Activated CD8-positive, alpha-beta memory T cell treated with anti-CD3 and anti-CD28 coated beads, Interleukin-2, amount 50 U/mL, for 4 hours (primary cell): ENCODE data around the gene SLC25A27.

Experiments used
- DNase-seq: peaks from one replicate; pipeline ENCODE4 v3.0.0-alpha.2; 2020

The SLC25A27 gene

DNA sequence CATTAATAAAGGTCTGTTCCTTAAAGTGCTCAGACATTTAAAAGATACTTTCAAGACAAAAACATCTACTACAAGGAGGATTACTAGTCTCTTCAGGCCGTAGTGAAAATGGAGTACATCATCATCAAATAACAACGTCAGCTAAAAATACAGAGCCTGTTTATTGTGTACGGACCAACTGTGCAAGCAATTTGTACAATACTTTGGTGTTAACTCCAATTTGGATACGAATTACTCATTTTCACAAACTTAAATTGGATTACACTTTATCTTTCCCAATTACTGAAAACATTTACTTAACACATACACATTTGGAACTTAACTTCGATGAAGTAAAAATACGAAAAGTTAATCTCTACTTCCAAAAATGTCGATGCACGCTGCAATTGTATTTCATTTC, 959 bp upstream of the SLC25A27 start:
- no peak for DNase-seq

- DNase-seq, result no peak
Observed at GRCh38 chr6:46652232-46652602, 558 bp upstream of the SLC25A27 start.

- no peak for DNase-seq
Observed at GRCh38 chr6:46653439-46654195, 842 bp downstream of the SLC25A27 start.

DNA sequence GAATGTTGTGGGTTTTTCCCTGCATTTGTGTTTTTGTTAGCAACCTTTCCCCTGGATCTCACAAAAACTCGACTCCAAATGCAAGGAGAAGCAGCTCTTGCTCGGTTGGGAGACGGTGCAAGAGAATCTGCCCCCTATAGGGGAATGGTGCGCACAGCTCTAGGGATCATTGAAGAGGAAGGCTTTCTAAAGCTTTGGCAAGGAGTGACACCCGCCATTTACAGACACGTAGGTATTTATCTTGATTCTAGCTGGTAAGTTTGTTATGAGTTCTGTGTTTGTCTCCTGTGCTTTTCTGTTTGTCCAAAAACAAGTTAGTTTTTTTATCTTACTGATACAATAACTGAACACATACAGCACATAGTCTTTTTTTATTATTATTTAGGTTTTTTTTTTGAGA, 3.0 kb downstream of the SLC25A27 start:
- no peak for DNase-seq

- DNase-seq, result no peak
Observed at GRCh38 chr6:46657642-46658041, 4.9 kb downstream of the SLC25A27 start.

GRCh38 chr6:46661483-46661882, 8.7 kb downstream of the SLC25A27 start:
- DNase-seq, result no peak

DNA sequence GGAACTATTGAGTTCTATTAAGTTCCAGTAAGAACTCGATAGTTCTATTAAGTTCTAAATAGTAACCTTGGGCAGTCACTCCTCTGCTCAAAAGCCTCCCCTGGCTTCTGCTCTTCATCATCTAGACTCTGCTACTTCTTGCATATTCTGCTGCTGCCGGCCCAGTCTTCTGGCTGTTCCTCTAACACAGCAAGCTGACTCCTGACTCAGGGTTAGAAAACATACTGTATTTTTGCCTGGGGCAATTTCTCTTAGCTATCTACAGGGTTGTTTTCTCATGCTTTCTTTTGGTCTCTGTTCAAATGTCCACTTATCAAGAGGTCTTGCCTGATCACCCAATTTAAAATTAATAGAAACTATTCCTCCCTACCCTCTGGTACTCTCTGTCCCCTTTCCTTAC, 14.6 kb downstream of the SLC25A27 start:
- no peak for DNase-seq

DNA sequence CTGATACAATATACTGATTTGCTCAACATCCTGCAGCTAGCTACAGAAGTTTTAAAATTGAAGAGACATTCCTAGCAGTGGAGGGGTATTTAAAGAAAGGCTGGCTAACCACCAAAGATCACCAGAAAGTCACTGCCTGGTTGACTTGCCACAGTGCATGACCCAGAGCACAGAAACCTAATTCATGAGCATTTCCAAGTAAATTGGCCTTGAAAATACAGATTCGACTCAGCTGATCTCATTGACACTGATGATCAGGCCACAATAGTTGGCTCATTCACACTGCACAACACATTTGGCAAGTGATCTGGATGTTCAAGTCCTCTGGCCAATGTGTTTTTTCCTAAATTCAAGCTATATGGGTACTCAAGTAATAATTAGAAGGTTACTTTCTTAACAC, 21.6 kb downstream of the SLC25A27 start:
- no peak for DNase-seq

DNA sequence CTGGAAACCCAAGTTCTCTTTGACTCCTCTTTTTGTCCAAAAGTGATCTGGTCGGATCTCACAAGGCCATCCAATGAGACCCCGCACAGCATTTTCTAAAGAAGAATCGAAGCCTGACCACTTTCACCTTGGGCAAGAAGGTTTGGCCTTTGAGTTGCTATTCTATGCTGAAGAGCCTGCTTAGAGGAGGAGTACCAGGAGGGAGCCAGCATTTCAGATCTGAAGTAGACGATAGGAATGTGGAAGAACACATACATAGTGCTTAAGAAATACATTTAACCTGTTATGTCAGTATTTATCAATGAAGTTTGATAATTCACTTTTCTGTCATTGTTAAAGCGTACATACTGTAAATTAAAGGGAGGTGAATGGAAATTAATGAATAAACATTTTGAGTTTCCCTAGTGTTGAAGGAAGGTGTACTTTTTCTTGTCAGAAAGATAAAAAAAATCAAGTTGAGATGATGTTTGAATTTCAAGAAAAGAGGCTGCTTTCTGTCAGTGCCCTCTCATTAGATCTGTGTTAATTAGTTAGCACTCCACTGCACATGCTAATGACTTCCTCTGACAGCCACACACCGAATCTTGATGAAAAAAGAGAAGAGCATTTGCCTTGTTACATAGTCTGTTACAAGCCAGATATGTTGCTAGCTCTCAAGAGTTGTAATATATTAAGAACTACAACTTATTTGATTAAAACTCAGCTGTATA, 24.0 kb downstream of the SLC25A27 start:
- no peak for DNase-seq

GRCh38 chr6:46677314-46677654, 24.5 kb downstream of the SLC25A27 start:
- no peak for DNase-seq

DNA sequence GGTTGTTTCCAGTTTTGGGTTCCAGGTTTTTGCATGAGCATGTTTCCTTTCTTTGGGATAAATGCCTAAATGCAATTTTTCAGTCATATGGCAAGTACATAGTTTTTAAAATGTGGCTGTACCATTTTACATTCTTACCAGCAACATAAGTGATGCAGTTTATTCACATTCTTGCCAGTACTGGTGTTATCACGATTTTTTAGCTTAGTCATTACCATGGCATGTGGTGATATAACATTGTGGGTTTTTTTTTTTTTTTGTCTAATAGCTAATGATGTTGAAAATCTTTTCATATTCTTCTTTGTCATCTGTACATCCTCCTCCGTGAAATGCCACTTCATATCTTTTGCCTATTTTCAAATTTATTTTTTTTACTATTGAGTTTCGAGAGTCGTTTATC, 32.0 kb downstream of the SLC25A27 start:
- DNase-seq, result no peak

DNA sequence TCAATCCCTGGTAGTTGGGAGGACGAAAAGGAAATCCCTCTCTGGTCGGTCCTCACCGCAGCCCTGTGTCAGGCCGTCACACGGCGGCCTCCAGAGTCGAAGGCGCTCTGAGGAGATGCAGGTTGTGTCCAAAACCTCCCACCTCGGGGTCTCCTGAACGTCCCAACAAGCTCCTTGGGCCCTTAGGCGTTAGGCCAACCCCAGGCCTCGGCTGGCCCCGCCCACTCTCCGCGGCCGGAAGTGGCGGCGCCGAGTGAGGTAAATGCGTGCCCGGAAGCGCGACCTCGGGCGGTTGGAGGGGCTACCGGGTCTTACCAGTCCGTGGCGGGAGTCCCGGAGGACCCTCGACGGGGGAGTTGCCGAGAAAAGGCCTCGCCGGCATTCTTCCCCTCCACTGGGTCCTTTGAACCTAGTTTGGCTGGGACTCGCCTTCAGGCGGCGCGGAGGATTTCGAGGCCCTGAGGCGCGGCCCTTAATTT, 34.9 kb downstream of the SLC25A27 start, which contains the start of gene TDRD6:
Gene TDRD6 (plus strand): TSS at position 267 of the 479 bp plus-strand sequence. CDS start 244 bp downstream, outside the sequence.
- no peak for DNase-seq

- DNase-seq, result no peak
Observed at GRCh38 chr6:46688117-46688965, 35.6 kb downstream of the SLC25A27 start.

DNA sequence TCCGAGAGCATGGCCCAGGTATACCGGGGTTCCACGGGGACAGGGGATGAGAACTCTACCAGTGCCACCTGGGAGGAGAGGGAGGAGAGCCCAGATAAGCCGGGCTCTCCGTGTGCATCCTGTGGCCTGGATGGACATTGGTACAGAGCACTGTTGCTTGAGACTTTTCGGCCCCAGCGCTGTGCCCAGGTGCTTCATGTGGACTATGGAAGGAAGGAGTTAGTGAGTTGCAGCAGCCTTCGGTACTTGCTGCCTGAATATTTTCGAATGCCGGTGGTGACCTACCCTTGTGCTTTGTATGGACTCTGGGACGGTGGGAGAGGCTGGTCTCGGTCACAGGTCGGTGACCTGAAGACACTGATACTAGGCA, 36.2 kb downstream of the SLC25A27 start:
- no peak for DNase-seq

GRCh38 chr6:46689657-46690056, 36.9 kb downstream of the SLC25A27 start:
- DNase-seq, result no peak

DNA sequence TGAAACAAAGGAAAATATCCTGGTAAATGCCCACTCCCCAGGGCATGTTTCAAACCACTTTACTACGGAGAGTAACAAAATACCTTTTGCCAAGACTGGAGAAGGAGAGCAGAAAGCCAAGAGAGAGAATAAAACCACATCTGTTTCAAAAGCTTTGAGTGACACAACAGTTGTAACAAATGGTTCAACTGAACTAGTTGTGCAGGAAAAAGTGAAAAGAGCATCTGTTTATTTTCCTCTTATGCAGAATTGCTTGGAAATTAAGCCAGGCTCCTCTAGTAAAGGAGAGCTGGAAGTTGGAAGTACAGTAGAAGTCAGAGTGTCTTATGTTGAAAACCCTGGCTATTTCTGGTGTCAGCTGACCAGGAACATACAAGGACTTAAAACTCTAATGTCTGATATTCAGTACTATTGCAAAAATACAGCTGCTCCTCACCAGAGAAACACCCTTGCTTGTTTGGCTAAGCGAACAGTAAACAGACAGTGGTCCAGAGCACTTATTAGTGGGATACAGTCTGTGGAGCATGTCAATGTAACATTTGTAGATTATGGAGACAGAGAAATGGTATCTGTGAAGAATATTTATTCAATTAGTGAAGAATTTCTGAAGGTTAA, 37.5 kb downstream of the SLC25A27 start:
- DNase-seq, result no peak

GRCh38 chr6:46690911-46691451, 38.2 kb downstream of the SLC25A27 start:
- no peak for DNase-seq

- DNase-seq, result no peak
Observed at GRCh38 chr6:46699970-46700369, 47.2 kb downstream of the SLC25A27 start.

DNA sequence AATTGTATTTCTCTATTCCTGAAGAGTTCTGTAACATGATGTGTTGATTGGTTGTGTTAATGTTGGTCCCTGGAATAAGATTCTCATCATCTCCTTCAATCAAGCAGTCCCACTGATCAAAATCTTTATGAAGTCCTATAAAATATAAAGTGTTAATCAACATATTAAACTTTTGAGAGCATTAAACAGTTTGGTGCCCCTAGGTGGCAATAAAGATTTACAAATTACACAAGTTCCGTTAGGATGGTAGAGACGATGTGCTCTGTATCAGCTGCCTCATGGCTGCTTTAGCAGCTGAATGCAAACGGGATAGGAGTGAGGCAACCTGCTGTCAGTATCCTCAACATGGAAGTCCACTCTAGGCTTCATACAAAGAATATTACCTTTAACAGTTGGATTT, 51.8 kb downstream of the SLC25A27 start:
- DNase-seq, result no peak

GRCh38 chr6:46706464-46706863, 53.7 kb downstream of the SLC25A27 start:
- no peak for DNase-seq

DNA sequence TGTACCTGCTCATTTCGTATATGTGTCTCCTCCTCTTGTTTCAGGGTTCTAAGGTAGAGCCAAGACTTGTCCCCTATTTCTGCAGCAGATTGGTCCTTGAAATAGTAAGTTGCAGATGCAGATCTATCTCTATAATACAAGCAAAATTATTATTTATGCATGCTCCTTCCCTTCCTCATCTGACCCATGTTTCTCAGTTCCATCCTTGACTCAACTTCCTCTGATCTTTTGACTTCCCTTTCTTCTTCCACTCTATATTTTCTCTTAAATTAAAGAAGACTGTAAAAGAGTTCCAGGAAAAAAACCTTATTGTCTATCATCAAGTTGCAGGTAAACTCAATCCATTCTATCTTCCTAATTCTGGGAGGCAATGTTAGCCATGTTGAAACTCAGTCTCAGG, 58.7 kb downstream of the SLC25A27 start:
- no peak for DNase-seq

DNA sequence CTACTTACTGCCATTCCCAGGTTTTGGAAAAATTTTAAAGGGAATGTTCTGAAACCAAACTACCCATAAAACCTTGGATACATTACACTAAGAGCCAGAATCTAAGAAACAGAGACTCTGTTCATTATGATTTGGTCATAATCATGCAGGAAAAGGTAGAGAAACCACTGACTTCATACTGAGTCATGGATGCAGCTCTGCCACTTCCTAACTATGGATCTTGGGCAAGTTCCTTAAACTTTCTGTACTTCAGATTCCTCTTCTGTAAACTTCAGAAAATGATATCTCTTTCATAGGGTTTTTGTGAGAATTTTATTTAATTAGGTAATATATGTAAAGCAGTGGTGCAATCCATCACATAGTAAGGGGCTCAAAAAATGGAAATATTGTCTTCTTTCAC, 62.4 kb downstream of the SLC25A27 start:
- DNase-seq, result no peak

DNA sequence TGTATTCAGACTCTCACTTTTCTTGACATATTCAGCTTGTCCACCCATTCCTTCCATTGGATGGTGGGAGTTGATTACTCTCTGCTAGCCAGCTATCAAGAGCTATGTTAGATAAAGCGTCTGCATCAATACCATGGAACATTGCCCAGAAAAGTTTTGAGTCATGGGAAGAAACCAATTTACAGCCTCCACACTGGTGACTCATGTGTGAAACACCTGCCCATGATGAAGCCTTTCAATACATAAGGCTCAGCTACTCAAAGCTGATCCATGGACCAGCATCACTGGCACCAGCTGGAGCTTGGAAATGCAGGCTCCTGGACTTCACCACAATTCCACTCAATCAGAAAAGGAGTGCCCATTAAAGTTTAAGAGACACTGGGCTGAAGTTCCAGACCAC, 66.3 kb downstream of the SLC25A27 start:
- no peak for DNase-seq
